HG03354 (cell line): Measurements from ENCODE around the gene SPPL3.
A peak's percentile ranks its signal among the peaks of the same experiment; 100 is the strongest.
"Not testable (repeated sequence)": the region's sequence is repeated elsewhere in the genome, so short reads cannot be mapped to it uniquely, and the experiment has no call there.

Source experiments
- ATAC-seq: cut with Tn5 transposase; IDR thresholded peaks from one replicate; pipeline ENCODE4 v1.9.1; 2021; ENCODE audit warnings: mild to moderate bottlenecking; ENCODE audit not compliant: unreplicated experiment, poor library complexity, severe bottlenecking

SPPL3 gene

DNA sequence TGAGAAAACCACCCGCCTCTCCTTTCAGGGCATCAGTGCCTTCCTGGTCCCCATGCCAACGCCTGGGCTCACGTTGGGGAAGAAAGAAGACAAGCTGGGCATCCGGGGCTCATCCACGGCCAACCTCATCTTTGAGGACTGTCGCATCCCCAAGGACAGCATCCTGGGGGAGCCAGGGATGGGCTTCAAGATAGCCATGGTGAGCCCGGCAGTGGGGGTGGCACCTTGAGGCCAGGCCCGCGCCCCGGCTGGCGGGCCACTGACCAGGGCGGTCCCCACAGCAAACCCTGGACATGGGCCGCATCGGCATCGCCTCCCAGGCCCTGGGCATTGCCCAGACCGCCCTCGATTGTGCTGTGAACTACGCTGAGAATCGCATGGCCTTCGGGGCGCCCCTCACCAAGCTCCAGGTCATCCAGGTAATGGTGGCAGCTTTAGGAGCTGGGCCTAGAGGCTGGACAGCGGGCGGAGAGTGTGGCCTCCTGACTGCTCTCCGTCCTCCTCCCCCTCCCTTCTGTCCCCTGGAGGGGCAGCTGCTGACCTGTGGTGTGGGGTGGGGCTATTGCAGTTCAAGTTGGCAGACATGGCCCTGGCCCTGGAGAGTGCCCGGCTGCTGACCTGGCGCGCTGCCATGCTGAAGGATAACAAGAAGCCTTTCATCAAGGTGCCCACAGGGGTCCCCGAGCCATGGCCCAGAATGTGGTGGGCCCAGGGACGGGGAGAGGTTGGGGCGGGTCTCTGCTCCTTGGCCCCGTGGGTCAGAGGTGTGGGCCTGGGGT, 165.7 kb downstream of the SPPL3 start:
- ATAC-seq: no peak

DNA sequence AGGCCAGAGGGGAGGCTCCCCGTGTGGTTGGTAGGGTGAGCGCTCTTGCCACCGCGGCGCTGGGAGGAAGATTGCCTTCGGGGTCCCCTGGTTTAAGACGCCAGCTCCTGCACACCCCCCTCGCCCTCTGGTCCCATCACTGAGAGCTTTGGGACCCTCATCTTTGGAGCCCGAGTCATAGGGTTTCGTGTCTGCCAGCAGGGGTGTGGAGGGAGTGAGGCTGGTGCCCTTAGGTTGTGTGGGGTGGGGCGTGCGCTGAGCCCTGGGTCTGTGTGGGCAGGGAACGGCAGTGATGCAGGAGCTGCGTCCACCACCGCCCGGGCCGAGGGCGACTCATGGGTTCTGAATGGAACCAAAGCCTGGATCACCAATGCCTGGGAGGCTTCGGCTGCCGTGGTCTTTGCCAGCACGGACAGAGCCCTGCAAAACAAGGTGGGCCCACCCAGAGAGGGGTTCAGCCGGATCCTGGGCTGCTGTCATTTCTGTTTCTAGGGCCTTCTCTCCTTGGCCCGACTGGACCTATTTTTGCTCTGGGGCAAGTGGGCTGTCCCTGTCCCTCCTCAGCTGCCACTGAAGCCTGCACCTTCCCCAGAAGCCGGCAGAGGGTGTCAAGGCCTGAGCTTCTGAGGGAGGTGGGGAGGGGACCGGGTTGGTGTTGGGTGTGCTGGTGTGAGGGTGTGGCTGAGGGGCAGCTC, 166.5 kb downstream of the SPPL3 start:
- ATAC-seq: no peak

DNA sequence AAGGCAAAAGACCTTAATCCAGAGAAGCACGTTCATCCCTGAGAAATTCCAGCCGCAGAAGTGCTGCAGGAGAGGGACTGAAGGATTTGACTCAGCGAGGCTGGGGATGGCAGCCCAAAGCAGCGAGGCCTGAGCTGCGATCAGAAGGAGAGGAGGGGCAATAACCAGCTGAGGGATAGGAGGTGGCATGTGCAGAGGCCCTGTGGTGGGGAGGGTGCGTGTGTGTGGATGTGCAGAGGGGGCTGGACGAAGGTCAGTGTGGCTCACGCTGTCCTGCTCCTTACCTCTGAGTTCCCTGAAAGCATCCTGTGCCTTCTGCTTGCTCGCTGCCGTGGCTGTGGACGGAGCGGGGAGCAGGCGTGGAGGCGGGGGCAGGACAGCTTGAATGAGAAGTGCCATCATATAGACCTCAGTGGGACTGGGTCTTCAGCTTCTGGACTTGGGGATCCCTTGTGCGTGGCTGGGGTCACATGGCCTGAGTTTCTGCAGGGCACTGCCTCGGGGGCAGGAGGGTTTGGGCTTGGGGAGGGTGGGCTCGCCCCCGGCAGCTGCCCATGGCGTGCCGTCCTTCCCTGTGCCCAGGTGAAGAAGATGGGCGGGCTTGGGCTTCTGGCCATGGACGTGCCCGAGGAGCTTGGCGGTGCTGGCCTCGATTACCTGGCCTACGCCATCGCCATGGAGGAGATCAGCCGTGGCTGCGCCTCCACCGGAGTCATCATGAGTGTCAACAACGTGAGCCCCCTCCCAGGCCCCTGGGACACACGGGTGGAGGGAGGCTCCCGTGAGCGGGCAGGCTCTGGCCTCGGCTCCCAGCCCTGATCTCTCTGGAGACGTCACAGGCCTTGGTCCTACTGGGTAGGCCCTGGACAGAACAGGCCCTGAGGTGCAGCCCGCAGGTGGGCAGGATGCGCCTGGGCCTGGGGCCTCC, 167.5 kb downstream of the SPPL3 start:
- ATAC-seq: no peak

DNA sequence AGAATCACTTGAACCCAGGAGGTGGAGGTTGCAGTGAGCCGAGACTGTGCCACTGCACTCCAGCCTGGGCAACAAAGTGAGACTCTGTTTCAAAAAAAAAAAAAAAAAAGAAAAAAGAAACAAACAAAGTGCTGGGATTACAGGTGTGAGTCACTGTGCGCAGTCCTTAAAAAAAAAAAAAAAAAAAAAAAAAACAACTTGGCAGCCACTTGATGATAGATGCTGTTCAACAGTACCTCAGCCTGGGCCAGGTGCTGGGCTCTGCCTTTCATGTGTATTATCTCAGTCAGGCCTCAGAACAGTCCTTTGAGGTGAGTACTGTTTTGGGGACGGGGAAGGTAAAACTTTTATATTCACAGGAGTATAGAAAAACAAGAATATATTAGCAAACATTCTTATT, 169.0 kb downstream of the SPPL3 start:
- ATAC-seq: no peak

GRCh38 chr12:120734210-120734609, 169.9 kb downstream of the SPPL3 start:
- no peak for ATAC-seq

DNA sequence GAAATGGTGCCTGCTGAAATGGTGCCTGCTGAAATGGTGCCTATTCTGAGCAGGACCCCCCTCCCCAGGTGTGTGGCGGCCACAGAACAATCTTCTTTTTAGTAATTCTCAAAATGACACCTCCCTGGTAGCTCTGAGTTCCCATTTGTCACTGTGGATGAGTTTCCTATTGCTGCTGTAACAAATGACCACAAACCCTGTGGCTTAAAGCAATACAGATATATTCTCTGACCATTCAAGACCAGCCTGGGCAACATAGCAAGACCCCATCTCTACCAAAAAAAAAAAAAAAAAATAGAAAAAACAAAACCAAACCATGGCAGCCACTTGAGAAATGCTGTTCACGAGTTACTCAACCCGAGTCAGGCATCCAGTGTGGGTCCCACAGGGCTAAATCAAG, 170.6 kb downstream of the SPPL3 start:
- no peak for ATAC-seq

DNA sequence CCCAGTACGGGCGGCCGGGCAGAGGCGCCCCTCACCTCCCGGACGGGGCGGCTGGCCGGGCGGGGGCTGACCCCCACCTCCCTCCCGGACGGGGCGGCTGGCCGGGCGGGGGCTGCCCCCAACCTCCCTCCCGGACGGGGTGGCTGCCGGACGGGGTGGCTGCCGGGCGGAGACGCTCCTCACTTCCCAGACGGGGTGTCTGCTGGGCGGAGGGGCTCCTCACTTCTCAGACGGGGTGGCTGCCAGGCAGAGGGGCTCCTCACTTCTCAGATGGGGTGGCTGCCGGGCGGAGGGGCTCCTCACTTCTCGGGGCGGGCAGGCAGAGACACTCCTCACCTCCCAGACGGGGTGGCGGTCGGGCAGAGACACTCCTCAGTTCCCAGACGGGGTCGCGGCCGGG, 172.0 kb downstream of the SPPL3 start:
- not testable (repeated sequence) for ATAC-seq

DNA sequence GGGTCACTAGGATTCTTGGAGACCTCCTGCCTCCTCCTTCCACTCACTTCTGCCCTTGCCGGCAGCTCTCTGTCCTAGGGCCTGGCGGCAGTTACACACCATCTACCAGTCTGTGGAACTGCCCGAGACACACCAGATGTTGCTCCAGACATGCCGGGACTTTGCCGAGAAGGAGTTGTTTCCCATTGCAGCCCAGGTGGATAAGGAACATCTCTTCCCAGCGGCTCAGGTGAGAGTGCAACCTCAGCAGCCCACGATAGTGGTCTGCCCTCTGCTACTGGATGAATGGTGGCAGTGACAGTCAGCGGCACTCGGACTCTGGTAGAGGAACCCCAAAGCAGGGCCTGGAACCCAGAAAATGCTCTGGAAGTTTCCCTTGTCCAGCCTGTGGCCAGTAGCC, 177.2 kb downstream of the SPPL3 start:
- no peak for ATAC-seq

GRCh38 chr12:120726510-120726793, 177.7 kb downstream of the SPPL3 start:
- ATAC-seq: no peak

- ATAC-seq: peak; percentile 93
Measured at GRCh38 chr12:120725659-120726509, 178.3 kb downstream of the SPPL3 start, which contains the start of gene ACADS. Gene ACADS (plus strand): TSS chr12:120725826. CDS start chr12:120725886, 60 bp downstream.

DNA sequence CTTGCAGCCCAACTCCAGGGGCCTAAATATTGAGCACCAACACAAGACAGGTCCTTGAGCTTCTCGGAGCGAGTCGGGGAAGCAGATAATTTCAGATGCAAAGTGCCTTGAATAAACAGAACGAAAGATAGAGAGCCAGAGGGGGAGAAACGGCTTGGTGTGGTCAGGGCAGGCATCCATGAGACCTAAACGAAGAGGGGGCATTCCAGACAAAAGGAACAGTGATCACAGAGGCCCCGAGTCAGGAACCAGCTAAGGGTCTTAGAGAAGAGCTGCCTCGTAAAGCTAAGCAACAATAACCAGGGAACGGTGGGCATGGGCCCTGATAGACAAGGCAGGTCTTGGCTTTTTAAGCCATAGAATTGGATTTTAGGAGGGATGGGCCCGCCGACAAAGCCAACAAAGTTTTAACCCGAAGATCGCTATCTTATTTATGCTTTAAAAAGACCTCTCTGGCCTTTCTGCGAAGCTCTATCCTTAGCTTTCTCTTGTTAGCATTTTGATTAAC, 179.0 kb downstream of the SPPL3 start:
- peak; percentile 10 for ATAC-seq

- ATAC-seq: no peak
Measured at GRCh38 chr12:120724720-120725119, 179.4 kb downstream of the SPPL3 start.

- no peak for ATAC-seq
Measured at GRCh38 chr12:120722784-120723183, 181.4 kb downstream of the SPPL3 start.

DNA sequence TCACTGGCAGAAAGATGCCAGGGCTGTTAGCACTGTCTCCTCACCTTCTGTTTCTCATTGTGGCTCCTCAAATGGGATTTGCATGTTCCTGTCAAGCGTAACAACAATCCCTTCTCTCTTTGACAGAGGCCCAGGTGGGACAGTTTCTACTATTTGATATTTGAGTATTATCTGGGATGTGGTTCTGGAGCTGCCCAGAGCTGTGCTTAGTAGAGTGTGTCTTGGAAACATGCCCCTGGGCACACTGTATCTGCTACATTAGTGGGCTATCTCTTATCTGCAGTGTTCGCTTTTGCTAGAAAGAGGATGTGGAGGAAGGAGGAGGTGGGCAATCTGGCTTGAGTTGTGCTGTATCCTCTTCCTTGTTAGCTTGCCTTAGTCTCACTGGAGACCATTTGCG, 182.3 kb downstream of the SPPL3 start:
- no peak for ATAC-seq

DNA sequence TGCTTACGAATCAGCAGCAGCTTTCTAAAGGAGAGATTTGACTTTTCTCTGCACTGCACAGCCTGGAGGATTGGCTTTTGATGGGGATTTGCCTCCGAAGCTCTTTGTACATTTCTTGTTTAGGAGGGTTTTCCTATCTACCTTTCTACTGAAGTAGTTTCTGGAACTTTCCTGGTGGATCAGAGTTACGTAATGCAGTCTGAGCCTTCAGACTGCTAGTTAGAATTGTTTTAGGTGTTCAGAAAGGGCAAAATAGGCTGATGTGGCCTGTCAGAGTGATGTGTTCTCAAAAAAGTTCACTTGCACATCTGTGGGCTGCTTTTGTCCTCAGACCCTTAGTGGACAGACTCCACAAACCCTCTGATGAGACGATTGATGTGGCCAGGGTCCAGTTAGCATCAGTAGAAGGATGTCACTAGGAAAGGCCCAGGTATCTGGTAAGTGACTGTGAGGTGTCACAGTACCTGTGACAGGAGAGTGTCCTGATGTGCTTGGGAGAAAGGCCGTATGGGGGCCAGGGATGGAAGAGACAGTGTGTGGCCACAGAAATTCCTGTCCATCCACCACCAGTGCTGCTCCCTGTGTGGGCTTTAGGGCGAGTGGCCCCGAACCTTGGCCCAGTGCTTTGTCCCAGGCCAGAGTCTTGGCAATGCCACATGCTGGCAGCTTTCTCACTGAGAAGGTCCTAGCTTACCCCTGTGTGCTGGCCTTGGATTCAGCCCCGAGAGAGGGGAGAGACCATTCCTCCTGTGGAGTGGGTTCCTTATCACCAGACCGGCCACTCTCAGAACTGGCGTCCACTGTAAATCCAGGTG, 183.0 kb downstream of the SPPL3 start:
- no peak for ATAC-seq

- ATAC-seq: no peak
Measured at GRCh38 chr12:120720234-120720986, 183.7 kb downstream of the SPPL3 start.

DNA sequence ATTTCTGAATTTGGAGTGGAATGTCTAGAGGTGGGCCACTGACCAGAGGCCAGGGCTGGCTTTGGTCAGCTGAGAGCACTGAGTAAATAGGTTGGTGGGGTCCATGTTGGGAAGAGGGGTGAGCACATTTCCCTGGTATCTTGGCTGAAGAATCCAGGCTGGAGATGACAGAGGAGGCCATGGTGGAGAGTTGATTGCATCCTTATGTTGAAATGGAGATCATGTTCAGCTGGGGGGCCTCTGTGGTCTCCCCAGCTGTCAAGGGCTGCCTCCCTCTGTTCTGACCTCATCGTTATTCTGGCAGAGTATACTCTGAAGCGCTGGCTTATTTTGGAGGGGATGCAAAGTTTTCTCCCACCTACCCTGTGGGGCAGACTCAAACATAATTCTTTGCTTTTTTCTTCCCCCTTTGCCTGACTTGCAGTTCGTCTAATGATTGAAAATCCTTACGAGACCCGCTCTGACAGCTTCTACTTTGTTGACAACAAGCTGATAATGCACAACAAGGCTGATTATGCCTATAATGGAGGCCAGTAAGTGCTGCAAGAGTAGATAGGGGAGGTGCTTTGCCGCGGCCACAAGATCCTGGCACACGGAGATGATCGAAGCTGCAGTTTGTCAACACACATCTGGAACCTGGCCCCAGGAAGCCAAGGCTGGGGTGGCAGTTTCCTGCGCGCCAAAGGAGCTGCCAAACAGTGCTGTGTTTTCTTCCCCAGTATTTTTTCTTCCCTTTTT, 184.5 kb downstream of the SPPL3 start:
- ATAC-seq: no peak
